Skeletal muscle satellite cell (primary cell): ENCODE results near the gene GRID1.

ENCODE experiments used
- H3K27me3 ChIP-seq: 2 replicates; pipeline ENCODE4 v1.7.0; 2013; ENCODE audit warnings: low read length; ENCODE audit not compliant: control insufficient read depth, insufficient read depth
- H3K36me3 ChIP-seq: 2 replicates; pipeline ENCODE4 v1.7.0; 2013; ENCODE audit warnings: mild to moderate bottlenecking, control low read depth, low read length; ENCODE audit not compliant: insufficient read depth
- H3K4me1 ChIP-seq: 2 replicates; pipeline ENCODE4 v1.7.0; 2013; ENCODE audit warnings: low read length; ENCODE audit not compliant: control insufficient read depth, insufficient read depth
- H3K4me2 ChIP-seq: 2 replicates; pipeline ENCODE4 v1.7.0; 2013; ENCODE audit warnings: mild to moderate bottlenecking, low read length
- H3K4me3 ChIP-seq: 2 replicates; pipeline ENCODE4 v1.7.0; 2013; ENCODE audit warnings: low read length
- H3K9ac ChIP-seq: 2 replicates; pipeline ENCODE4 v1.7.0; 2013; ENCODE audit warnings: mild to moderate bottlenecking, low read depth, low read length, moderate library complexity
- H3K9me3 ChIP-seq: replicated peaks from 2 replicates; pipeline ENCODE4 v1.7.0; 2013; ENCODE audit warnings: mild to moderate bottlenecking, control low read depth, low read length

Gene GRID1

GRCh38 chr10:85927952-85928665 is 438.5 kb downstream of the GRID1 start:
- no peaks in the 10 kb centered on the region for H3K36me3 ChIP-seq

GRCh38 chr10:85926986-85927385 is 439.6 kb downstream of the GRID1 start:
- Histone ChIP-seq H3K9me3 (peaks cover 6% of the 10 kb centered on the region), H3K4me3 (no peak overlapping the region), H3K36me3 (no peaks in the 10 kb centered on the region), H3K4me2 (no peak overlapping the region), H3K4me1 (no peaks in the 10 kb centered on the region), H3K9ac (no peak overlapping the region), H3K27me3 (no peaks in the 10 kb centered on the region)

More at GRCh38 chr10:85927952-85928665, 438.5 kb downstream of the GRID1 start:
- Histone ChIP-seq H3K9ac (no peak overlapping the region), H3K27me3 (no peaks in the 10 kb centered on the region), H3K4me2 (no peak overlapping the region), H3K4me3 (no peak overlapping the region), H3K9me3 (peaks cover 7% of the 10 kb centered on the region), H3K4me1 (no peaks in the 10 kb centered on the region)

- Histone ChIP-seq H3K27me3 (no peaks in the 10 kb centered on the region), H3K9ac (no peak overlapping the region), H3K4me1 (no peaks in the 10 kb centered on the region), H3K9me3 (peaks cover 4% of the 10 kb centered on the region), H3K36me3 (no peaks in the 10 kb centered on the region), H3K4me2 (no peak overlapping the region), H3K4me3 (no peak overlapping the region)
These were observed 440.5 kb downstream of the GRID1 start for GRCh38 chr10:85926136-85926535.

GRCh38 chr10:85925201-85925750 is 441.3 kb downstream of the GRID1 start:
- no peaks in the 10 kb centered on the region for H3K27me3 ChIP-seq
- peaks cover 4% of the 10 kb centered on the region for H3K9me3 ChIP-seq
- H3K4me2 ChIP-seq = no peak overlapping the region
- no peaks in the 10 kb centered on the region for H3K4me1 ChIP-seq
- H3K36me3 ChIP-seq = no peaks in the 10 kb centered on the region
- no peak overlapping the region for H3K9ac ChIP-seq
- H3K4me3 ChIP-seq = no peak overlapping the region

- Histone ChIP-seq H3K36me3 (no peaks in the 10 kb centered on the region), H3K9me3 (peaks cover 4% of the 10 kb centered on the region), H3K9ac (no peak overlapping the region), H3K4me2 (no peak overlapping the region), H3K4me1 (no peaks in the 10 kb centered on the region), H3K4me3 (no peak overlapping the region), H3K27me3 (no peaks in the 10 kb centered on the region)
These were observed 442.1 kb downstream of the GRID1 start for GRCh38 chr10:85924382-85925102.

GRCh38 chr10:85922356-85923129 is 444.1 kb downstream of the GRID1 start:
- Histone ChIP-seq H3K36me3 (no peaks in the 10 kb centered on the region), H3K9me3 (peaks cover 4% of the 10 kb centered on the region), H3K27me3 (no peaks in the 10 kb centered on the region), H3K9ac (no peak overlapping the region), H3K4me1 (no peaks in the 10 kb centered on the region), H3K4me3 (no peak overlapping the region), H3K4me2 (no peak overlapping the region)

GRCh38 chr10:85921789-85922188 is 444.8 kb downstream of the GRID1 start:
- Histone ChIP-seq H3K4me1 (no peaks in the 10 kb centered on the region), H3K27me3 (no peaks in the 10 kb centered on the region), H3K36me3 (no peaks in the 10 kb centered on the region), H3K9me3 (peaks cover 4% of the 10 kb centered on the region), H3K9ac (no peak overlapping the region), H3K4me2 (no peak overlapping the region), H3K4me3 (no peak overlapping the region)

- Histone ChIP-seq H3K4me2 (no peak overlapping the region), H3K36me3 (no peaks in the 10 kb centered on the region), H3K27me3 (no peaks in the 10 kb centered on the region), H3K9ac (no peak overlapping the region), H3K9me3 (peaks cover 4% of the 10 kb centered on the region), H3K4me1 (no peaks in the 10 kb centered on the region), H3K4me3 (no peak overlapping the region)
These were observed 446.3 kb downstream of the GRID1 start for GRCh38 chr10:85920311-85920710.

GRCh38 chr10:85919491-85920021 is 447.0 kb downstream of the GRID1 start:
- no peak overlapping the region for H3K4me3 ChIP-seq
- no peaks in the 10 kb centered on the region for H3K27me3 ChIP-seq
- no peaks in the 10 kb centered on the region for H3K4me1 ChIP-seq
- no peak overlapping the region for H3K9ac ChIP-seq
- H3K36me3 ChIP-seq = no peaks in the 10 kb centered on the region
- H3K4me2 ChIP-seq = no peak overlapping the region
- H3K9me3 ChIP-seq = peaks cover 6% of the 10 kb centered on the region

- Histone ChIP-seq H3K27me3 (no peaks in the 10 kb centered on the region), H3K4me3 (no peak overlapping the region), H3K4me1 (no peaks in the 10 kb centered on the region), H3K9me3 (peaks cover 6% of the 10 kb centered on the region), H3K4me2 (no peak overlapping the region), H3K9ac (no peak overlapping the region), H3K36me3 (no peaks in the 10 kb centered on the region)
These were observed 448.2 kb downstream of the GRID1 start for GRCh38 chr10:85918371-85918770.

- Histone ChIP-seq H3K27me3 (no peaks in the 10 kb centered on the region), H3K9me3 (peaks cover 6% of the 10 kb centered on the region), H3K4me3 (no peak overlapping the region)
These were observed 449.0 kb downstream of the GRID1 start for GRCh38 chr10:85917601-85918000.

More at GRCh38 chr10:85917601-85918000, 449.0 kb downstream of the GRID1 start:
- no peak overlapping the region for H3K4me2 ChIP-seq
- H3K36me3 ChIP-seq = no peaks in the 10 kb centered on the region
- no peaks in the 10 kb centered on the region for H3K4me1 ChIP-seq
- H3K9ac ChIP-seq = no peak overlapping the region
